RWPE1 (cell line): Measurements from ENCODE around the gene MLN.

Experiments used
- CTCF ChIA-PET: fragments of 350-600 bp; sonication (Branson Sonifier 250); formaldehyde crosslinking; extraction: SDS; loops from one replicate; lab custom pipeline; 2021; lab: Yijun Ruan, JAX
- POLR2A ChIA-PET: fragments of 400-600 bp; formaldehyde crosslinking; extraction: SDS; loops from one replicate; lab custom pipeline; 2020; ENCODE audit warnings: antibody characterized with exemption; ENCODE audit not compliant: low non-redundant PET; lab: Yijun Ruan, JAX
- DNase-seq: peaks from one replicate; pipeline ENCODE4 v3.0.0; 2012; ENCODE audit warnings: low spot score
- H3K27ac ChIP-seq: fragments of 450-650 bp; 2 replicates; pipeline ENCODE4 v1.5.1; 2017
- CTCF ChIP-seq: fragments of 450-650 bp; conservative IDR thresholded peaks from 2 replicates; pipeline ENCODE4 v1.5.1; 2017; ENCODE audit warnings: low read depth, mild to moderate bottlenecking

The MLN gene

GRCh38 chr6:33800248-33800969 is 3.4 kb downstream of the MLN start:
- ChIA-PET CTCF (interaction anchor here (1.0 to 1.1 kb wide), 2 partner anchors 17 to 345 kb away, joined by 3 read pairs; no protein-coding TSS in a partner anchor), POLR2A (no interaction called here)
- no peak overlapping the region for H3K27ac ChIP-seq
- TF ChIP-seq CTCF: no peak
- no peak for DNase-seq

DNA sequence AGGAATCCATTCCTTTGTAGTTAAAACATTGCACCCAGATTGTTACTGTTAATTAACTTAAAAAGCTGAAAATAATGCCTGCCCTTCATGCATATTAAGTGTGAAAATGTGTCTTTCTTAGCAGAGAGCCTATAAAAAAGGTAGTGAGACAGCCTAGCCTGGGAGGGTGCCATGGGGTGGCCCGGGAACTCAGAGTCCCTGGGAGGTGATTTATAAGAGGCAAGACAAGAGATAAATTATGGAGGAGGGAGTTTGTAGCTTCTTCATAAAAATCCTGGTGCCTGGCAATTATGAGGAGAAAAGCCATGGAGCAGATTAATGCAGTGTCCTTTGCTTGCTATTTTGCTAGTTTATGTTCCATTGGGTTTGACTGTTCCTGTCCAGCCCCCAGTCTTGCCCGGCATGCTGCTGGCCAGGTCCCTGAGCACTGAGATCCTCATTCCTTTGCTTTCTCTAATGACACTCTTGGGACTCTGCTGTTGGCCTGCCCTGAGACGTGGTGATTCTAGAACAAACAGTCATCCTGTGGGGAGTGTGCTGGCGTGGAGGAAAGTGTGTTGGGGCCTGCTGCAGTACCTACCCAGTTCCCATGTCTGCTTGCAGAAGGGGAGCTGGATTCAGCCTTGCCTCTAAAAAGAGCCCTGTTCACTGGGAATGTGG is 4.2 kb downstream of the MLN start:
- no peak for TF ChIP-seq CTCF
- POLR2A ChIA-PET: no interaction called here

GRCh38 chr6:33798343-33798848 is 5.4 kb downstream of the MLN start:
- CTCF ChIA-PET: no interaction called here
- DNase-seq: no peak
- H3K27ac ChIP-seq: no peak overlapping the region
- POLR2A ChIA-PET: no interaction called here
- no peak for TF ChIP-seq CTCF

More for the DNA sequence above, 4.2 kb downstream of the MLN start:
- DNase-seq: no peak
- H3K27ac ChIP-seq: no peak overlapping the region
- CTCF ChIA-PET: interaction anchor here (1.0 kb wide), 1 partner anchor 18 kb away, joined by 3 read pairs; no protein-coding TSS in a partner anchor

DNA sequence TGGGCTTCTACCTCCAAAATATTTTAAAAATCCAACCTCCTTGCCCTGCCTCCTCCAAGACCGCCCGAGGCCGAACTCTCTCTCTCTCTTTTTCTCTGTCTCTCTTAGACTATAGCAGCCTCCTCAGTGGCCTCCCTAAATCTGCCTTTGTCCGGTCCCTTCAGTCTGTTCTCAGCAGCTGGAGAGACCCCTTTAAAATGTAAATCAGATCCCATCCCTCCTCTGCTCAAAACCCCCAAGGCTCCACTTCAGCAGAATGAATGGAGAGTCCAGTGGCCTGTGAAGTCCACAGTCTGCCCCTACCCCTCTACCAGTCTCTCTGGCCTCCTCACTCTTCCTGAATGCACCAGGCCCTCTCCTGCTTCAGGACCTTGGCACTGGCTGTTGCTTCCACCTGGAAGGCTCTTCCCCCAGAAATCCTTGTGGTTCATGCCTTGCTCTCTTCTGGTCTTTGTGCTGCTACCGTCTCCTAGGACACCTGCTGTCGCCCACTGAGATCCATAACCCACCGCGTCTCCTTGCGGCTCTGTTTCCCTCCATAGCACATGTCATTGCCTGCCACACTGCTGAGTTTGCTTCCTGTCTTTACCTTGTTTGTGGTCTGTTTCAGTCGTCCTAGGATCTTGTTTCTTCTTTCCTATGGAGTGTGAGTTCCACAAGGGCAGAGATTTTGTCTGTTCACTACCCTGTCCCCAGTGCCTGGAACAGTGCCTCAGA is 6.0 kb downstream of the MLN start:
- ChIA-PET CTCF (no interaction called here), POLR2A (no interaction called here)
- DNase-seq: no peak
- no peak for TF ChIP-seq CTCF
- H3K27ac ChIP-seq: no peak overlapping the region

GRCh38 chr6:33794910-33795623 is 8.7 kb downstream of the MLN start:
- TF ChIP-seq CTCF: no peak
- ChIA-PET CTCF (no interaction called here), POLR2A (no interaction called here)
- no peak overlapping the region for H3K27ac ChIP-seq
- DNase-seq: no peak

- TF ChIP-seq CTCF: no peak
- H3K27ac ChIP-seq: no peak overlapping the region
- DNase-seq: no peak
- ChIA-PET POLR2A (no interaction called here), CTCF (interaction anchor here (0.6 kb wide), 1 partner anchor 25 kb away, joined by 3 read pairs; no protein-coding TSS in a partner anchor)
Measured at GRCh38 chr6:33792981-33793380, 10.8 kb downstream of the MLN start.
